GM19023 (cell line): ENCODE measurements around the gene FHAD1.

Source experiments
- ATAC-seq: cut with Tn5 transposase; IDR thresholded peaks from one replicate; pipeline ENCODE4 v1.9.1; 2021; ENCODE audit warnings: mild to moderate bottlenecking, moderate library complexity; ENCODE audit not compliant: unreplicated experiment

FHAD1 gene

GRCh38 chr1:15324869-15325335 is 77.9 kb downstream of the FHAD1 start:
- ATAC-seq: no peak

GRCh38 chr1:15325375-15326085 is 78.5 kb downstream of the FHAD1 start:
- ATAC-seq: no peak

- ATAC-seq: no peak
Measured at GRCh38 chr1:15326691-15327588, 79.9 kb downstream of the FHAD1 start.

- ATAC-seq: no peak
Measured at GRCh38 chr1:15328351-15329103, 81.5 kb downstream of the FHAD1 start.

GRCh38 chr1:15329104-15329820 is 82.2 kb downstream of the FHAD1 start:
- no peak for ATAC-seq

GRCh38 chr1:15330028-15330427 is 83.0 kb downstream of the FHAD1 start:
- ATAC-seq: no peak

- no peak for ATAC-seq
Measured at GRCh38 chr1:15331180-15331579, 84.2 kb downstream of the FHAD1 start.

- ATAC-seq: no peak
Measured at GRCh38 chr1:15331734-15332133, 84.7 kb downstream of the FHAD1 start.

- ATAC-seq: no peak
Measured at GRCh38 chr1:15332525-15332924, 85.5 kb downstream of the FHAD1 start.

- ATAC-seq: no peak
Measured at GRCh38 chr1:15332952-15333715, 86.1 kb downstream of the FHAD1 start.

GRCh38 chr1:15334995-15335394 is 88.0 kb downstream of the FHAD1 start:
- no peak for ATAC-seq

- no peak for ATAC-seq
Measured at GRCh38 chr1:15336866-15337265, 89.8 kb downstream of the FHAD1 start.

GRCh38 chr1:15337656-15338402 is 90.8 kb downstream of the FHAD1 start:
- no peak for ATAC-seq

- ATAC-seq: no peak
Measured at GRCh38 chr1:15339570-15339969, 92.5 kb downstream of the FHAD1 start.

- no peak for ATAC-seq
Measured at GRCh38 chr1:15341228-15341627, 94.2 kb downstream of the FHAD1 start.

- ATAC-seq: no peak
Measured at GRCh38 chr1:15341634-15342407, 94.8 kb downstream of the FHAD1 start.

- ATAC-seq: no peak
Measured at GRCh38 chr1:15342408-15342967, 95.5 kb downstream of the FHAD1 start.

GRCh38 chr1:15343099-15343498 is 96.1 kb downstream of the FHAD1 start:
- ATAC-seq: no peak
